OCI-LY1 (cell line): ENCODE measurements around the gene CXCL6.

ENCODE experiments used
- H2AFZ ChIP-seq: fragments of 200-600 bp; sonication (generic), shearing (Covaris generic); 2 replicates; pipeline ENCODE4 v1.6.0; 2014; ENCODE audit warnings: antibody characterized with exemption, mild to moderate bottlenecking, low read length
- H3F3A ChIP-seq: fragments of 200-600 bp; sonication (generic), shearing (Covaris generic); 2 replicates; pipeline ENCODE4 v1.6.0; 2014; ENCODE audit warnings: mild to moderate bottlenecking, antibody characterized with exemption, low read length, moderate library complexity; ENCODE audit not compliant: insufficient read depth
- H3K27ac ChIP-seq: fragments of 200-600 bp; sonication (generic); 2 replicates; pipeline ENCODE4 v1.5.1; 2014; ENCODE audit warnings: low read length, mixed run types, mild to moderate bottlenecking, low read depth; ENCODE audit not compliant: poor library complexity, severe bottlenecking
- H3K27me3 ChIP-seq: fragments of 200-600 bp; sonication (generic); 2 replicates; pipeline ENCODE4 v1.6.0; 2014; ENCODE audit warnings: antibody characterized with exemption, mild to moderate bottlenecking, low read length, moderate library complexity; ENCODE audit not compliant: insufficient read depth
- H3K36me3 ChIP-seq: fragments of 200-600 bp; sonication (generic); 2 replicates; pipeline ENCODE4 v1.6.1; 2014; ENCODE audit warnings: mild to moderate bottlenecking, antibody characterized with exemption, low read length, moderate library complexity, mixed read lengths; ENCODE audit not compliant: insufficient read depth
- H3K4me1 ChIP-seq: fragments of 200-600 bp; sonication (generic); 2 replicates; pipeline ENCODE4 v1.5.1; 2014; ENCODE audit warnings: mild to moderate bottlenecking, low read length, moderate library complexity; ENCODE audit not compliant: insufficient read depth, severe bottlenecking
- H3K4me2 ChIP-seq: fragments of 200-600 bp; sonication (generic), shearing (Covaris generic); 2 replicates; pipeline ENCODE4 v1.6.1; 2014; ENCODE audit warnings: low read length
- H3K4me3 ChIP-seq: fragments of 200-600 bp; sonication (generic); 2 replicates; pipeline ENCODE4 v1.5.1; 2014; ENCODE audit warnings: low read length, low read depth, mild to moderate bottlenecking, mixed read lengths; ENCODE audit not compliant: poor library complexity, severe bottlenecking
- H3K79me2 ChIP-seq: fragments of 200-600 bp; shearing (Covaris generic); 2 replicates; pipeline ENCODE4 v1.6.1; 2016; ENCODE audit warnings: mixed run types, low read length, mixed read lengths; ENCODE audit not compliant: insufficient read depth
- H3K9ac ChIP-seq: fragments of 200-600 bp; sonication (generic), shearing (Covaris generic); 2 replicates; pipeline ENCODE4 v1.6.1; 2014; ENCODE audit warnings: mild to moderate bottlenecking, low read length, mixed read lengths
- H3K9me2 ChIP-seq: fragments of 200-600 bp; sonication (generic), shearing (Covaris generic); 2 replicates; pipeline ENCODE4 v1.6.1; 2014; ENCODE audit warnings: low read depth, mild to moderate bottlenecking, low read length, mixed read lengths
- H3K9me3 ChIP-seq: fragments of 200-600 bp; shearing (Covaris generic); 2 replicates; pipeline ENCODE4 v1.6.1; 2014; ENCODE audit warnings: low read length, mixed read lengths
- H4K20me1 ChIP-seq: fragments of 200-600 bp; sonication (generic), shearing (Covaris generic); 2 replicates; pipeline ENCODE4 v1.6.0; 2016; ENCODE audit warnings: mild to moderate bottlenecking, low read length; ENCODE audit not compliant: insufficient read depth
- EZH2 ChIP-seq: fragments of 200-600 bp; sonication (generic), shearing (Covaris generic); IDR thresholded peaks from 2 replicates; pipeline ENCODE4 v1.8.0; 2017; ENCODE audit warnings: borderline replicate concordance, mixed run types, mild to moderate bottlenecking, antibody characterized with exemption, low read length, moderate library complexity, mixed read lengths
- TF ChIP-seq, protein P1 (sequence below): fragments of 200-600 bp; sonication (generic), shearing (Covaris generic); IDR thresholded peaks from 2 replicates; pipeline ENCODE4 v1.5.1; 2017; ENCODE audit warnings: mild to moderate bottlenecking, antibody characterized with exemption, low read length, moderate library complexity, mixed read lengths

CXCL6 gene

DNA sequence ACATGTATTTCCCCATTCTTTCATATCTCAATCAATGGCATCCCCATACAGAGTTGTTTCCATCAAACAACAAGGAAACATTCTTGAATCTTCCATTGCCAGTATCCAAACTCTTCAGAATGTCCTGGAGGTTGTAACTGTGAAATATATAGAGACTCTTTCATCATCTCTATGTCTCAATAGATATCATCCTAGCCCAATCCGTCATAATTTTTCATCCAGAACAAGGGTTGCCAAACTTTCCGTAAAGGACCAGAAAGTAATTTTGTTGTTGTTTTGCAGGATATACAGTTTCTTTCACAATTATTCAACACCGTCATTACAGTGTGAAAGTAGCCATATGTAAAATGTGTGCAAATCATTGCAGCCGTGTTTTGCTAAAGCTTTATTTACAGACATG lies 15.2 kb upstream of the CXCL6 start:
- no peaks in the 10 kb centered on the region for H3K27me3 ChIP-seq
- H3K4me3 ChIP-seq: no peak overlapping the region
- H3K9ac ChIP-seq: no peak overlapping the region
- no peak overlapping the region for H2AFZ ChIP-seq
- H3K4me2 ChIP-seq: no peak overlapping the region
- H3K36me3 ChIP-seq: no peaks in the 10 kb centered on the region
- no peak overlapping the region for H3K27ac ChIP-seq
- TF ChIP-seq, protein P1, sequence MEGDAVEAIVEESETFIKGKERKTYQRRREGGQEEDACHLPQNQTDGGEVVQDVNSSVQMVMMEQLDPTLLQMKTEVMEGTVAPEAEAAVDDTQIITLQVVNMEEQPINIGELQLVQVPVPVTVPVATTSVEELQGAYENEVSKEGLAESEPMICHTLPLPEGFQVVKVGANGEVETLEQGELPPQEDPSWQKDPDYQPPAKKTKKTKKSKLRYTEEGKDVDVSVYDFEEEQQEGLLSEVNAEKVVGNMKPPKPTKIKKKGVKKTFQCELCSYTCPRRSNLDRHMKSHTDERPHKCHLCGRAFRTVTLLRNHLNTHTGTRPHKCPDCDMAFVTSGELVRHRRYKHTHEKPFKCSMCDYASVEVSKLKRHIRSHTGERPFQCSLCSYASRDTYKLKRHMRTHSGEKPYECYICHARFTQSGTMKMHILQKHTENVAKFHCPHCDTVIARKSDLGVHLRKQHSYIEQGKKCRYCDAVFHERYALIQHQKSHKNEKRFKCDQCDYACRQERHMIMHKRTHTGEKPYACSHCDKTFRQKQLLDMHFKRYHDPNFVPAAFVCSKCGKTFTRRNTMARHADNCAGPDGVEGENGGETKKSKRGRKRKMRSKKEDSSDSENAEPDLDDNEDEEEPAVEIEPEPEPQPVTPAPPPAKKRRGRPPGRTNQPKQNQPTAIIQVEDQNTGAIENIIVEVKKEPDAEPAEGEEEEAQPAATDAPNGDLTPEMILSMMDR: no peak
- TF ChIP-seq EZH2: no peak
- no peaks in the 10 kb centered on the region for H3F3A ChIP-seq
- no peaks in the 10 kb centered on the region for H3K79me2 ChIP-seq
- no peaks in the 10 kb centered on the region for H3K4me1 ChIP-seq
- no peaks in the 10 kb centered on the region for H3K9me2 ChIP-seq
- H3K9me3 ChIP-seq: no peaks in the 10 kb centered on the region
- H4K20me1 ChIP-seq: no peaks in the 10 kb centered on the region

DNA sequence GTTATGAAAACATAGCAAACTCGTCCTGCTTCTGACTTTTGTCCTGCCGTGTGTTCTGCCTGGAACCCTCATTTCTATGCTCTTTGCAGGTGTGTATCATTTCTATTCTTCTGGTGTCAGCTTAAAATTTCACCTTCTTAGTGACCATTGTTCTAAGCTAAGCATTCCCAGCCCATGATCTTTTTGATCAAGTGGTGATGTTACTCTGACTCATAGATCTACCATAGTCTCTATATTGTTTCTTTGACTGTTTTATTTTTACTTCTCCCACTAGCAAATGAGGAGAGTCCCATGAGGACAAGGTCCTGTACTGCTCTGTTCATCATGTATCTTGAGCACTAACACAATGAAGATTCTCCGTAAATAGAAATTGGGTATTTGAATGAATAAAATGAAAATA lies 14.1 kb upstream of the CXCL6 start:
- Histone ChIP-seq H3F3A (no peaks in the 10 kb centered on the region), H2AFZ (no peak overlapping the region), H4K20me1 (no peaks in the 10 kb centered on the region), H3K9me2 (no peaks in the 10 kb centered on the region), H3K36me3 (no peaks in the 10 kb centered on the region), H3K27ac (no peak overlapping the region), H3K9me3 (no peaks in the 10 kb centered on the region), H3K4me3 (no peak overlapping the region), H3K79me2 (no peaks in the 10 kb centered on the region), H3K4me1 (no peaks in the 10 kb centered on the region), H3K27me3 (no peaks in the 10 kb centered on the region), H3K9ac (no peak overlapping the region), H3K4me2 (no peak overlapping the region)
- no peak for TF ChIP-seq EZH2
- TF ChIP-seq, protein P1: no peak

DNA sequence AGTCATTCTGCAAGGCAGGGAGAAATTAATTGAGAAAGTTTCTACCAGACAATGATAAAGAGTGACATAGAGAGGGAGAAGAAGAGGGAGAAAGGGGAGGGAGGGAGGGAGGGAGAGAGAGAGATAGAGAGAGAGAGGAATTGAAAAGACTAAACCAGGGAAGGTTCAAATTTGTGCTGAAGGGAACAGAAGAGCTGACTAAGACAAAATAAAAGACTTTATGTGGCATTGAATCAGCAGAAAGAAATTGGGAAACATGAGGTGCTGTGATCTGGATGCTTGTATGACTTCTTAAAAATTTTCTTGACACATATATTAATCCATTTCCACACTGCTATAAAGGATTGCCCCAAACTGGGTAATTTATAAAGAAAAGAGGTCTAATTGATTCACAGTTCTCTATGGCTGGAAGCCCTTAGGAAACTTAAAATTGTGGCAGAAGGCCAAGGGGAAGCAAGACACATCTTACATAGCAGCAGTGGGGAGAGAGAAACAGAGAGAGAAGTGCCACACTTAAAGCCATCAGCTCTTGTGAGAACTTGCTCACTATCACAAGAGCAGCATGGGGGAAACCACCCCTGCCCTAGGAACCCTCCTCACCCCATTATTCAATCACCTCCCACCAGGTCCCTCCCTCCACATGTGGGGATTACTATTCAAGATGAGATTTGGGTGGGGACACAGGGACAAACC lies 13.5 kb upstream of the CXCL6 start:
- H3K36me3 ChIP-seq: no peaks in the 10 kb centered on the region
- no peak overlapping the region for H3K4me3 ChIP-seq
- TF ChIP-seq, protein P1: no peak
- TF ChIP-seq EZH2: no peak
- H3K9me2 ChIP-seq: no peaks in the 10 kb centered on the region
- no peak overlapping the region for H3K27ac ChIP-seq
- H3K9me3 ChIP-seq: no peaks in the 10 kb centered on the region
- H3K27me3 ChIP-seq: no peaks in the 10 kb centered on the region
- no peaks in the 10 kb centered on the region for H3K79me2 ChIP-seq
- no peaks in the 10 kb centered on the region for H3F3A ChIP-seq
- H3K4me1 ChIP-seq: no peaks in the 10 kb centered on the region
- H4K20me1 ChIP-seq: no peaks in the 10 kb centered on the region
- H3K9ac ChIP-seq: no peak overlapping the region
- no peak overlapping the region for H2AFZ ChIP-seq
- no peak overlapping the region for H3K4me2 ChIP-seq
